ES-I3 (cell line): ENCODE results near the gene FRMD4A.

Experiments
- H3K36me3 ChIP-seq: 2 replicates; pipeline ENCODE4 v1.6.1; 2013; ENCODE audit warnings: mild to moderate bottlenecking, low read length, control low read depth, moderate library complexity; ENCODE audit not compliant: insufficient read depth
- H3K4me1 ChIP-seq: 2 replicates; pipeline ENCODE4 v1.6.1; 2013; ENCODE audit warnings: mild to moderate bottlenecking, control low read depth, low read length; ENCODE audit not compliant: insufficient read depth
- H3K9ac ChIP-seq: 2 replicates; pipeline ENCODE4 v1.6.1; 2013; ENCODE audit warnings: low read depth, mild to moderate bottlenecking, low read length, moderate library complexity
- H3K9me3 ChIP-seq: 2 replicates; pipeline ENCODE4 v1.6.1; 2013; ENCODE audit warnings: mild to moderate bottlenecking, low read length, moderate library complexity; ENCODE audit not compliant: control insufficient read depth, insufficient read depth

FRMD4A gene

DNA sequence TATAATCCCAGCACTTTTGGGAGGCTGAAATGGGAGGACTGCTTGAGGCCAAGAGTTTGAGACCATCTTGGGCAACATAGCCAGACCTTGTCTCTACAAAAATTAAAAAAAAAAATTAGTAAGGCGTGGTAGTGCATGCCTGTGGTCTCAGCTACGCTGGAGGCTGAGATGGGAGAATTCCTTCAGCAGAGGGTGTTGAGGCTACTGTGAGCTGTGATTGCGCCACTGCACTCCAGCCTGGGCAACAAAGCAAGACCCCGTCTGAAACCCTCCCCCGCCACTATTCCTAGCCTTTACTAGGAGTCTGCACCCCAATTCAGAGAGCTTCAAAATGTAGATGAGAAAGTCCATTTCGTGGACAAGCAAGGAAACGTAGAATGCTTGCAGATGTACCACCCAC lies 648.8 kb downstream of the FRMD4A start:
- no peak overlapping the region for H3K9ac ChIP-seq
- H3K4me1 ChIP-seq = no peaks in the 10 kb centered on the region
- peaks cover 3% of the 10 kb centered on the region for H3K36me3 ChIP-seq
- H3K9me3 ChIP-seq = no peaks in the 10 kb centered on the region

DNA sequence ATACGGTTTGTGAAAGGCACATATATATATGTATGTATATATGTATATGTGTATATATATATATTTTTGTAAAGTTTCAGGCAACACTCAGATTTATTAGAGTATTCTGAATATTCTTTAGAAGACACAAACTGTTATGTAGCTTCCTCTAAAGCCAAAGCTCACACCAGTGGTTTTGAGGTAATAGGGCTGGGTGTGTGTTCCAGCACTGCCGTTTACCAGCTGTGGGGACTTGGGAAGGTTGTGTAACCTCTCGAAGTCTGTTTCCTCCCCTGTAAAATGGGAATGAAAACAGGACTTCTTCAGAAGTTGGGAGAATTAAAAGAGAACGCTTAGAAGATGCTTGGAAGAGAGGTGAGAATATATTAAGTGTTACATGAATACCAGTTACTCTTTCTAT lies 649.2 kb downstream of the FRMD4A start:
- H3K36me3 ChIP-seq = peaks cover 6% of the 10 kb centered on the region
- H3K9ac ChIP-seq = no peak overlapping the region
- no peaks in the 10 kb centered on the region for H3K4me1 ChIP-seq
- H3K9me3 ChIP-seq = no peaks in the 10 kb centered on the region

DNA sequence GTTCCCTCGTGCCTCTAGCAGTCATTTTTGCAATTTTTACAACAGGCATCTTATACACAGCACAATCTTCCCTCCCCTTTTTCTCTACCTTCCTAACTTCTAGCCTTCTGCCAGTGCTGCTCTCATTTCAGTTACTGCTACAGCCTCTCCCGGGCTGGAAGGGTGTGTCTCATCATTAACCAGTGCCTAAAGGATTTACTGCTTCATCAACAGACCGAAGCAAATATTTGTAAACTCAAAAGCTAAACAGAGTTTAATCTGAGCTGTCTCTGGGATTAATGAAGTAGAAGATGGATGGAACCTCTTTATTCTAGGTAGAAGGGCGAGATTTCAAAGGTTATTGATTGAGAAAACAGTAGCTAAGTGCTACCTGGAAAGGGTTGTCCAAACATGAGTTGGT lies 649.6 kb downstream of the FRMD4A start:
- Histone ChIP-seq H3K36me3 (peaks cover 7% of the 10 kb centered on the region), H3K4me1 (no peaks in the 10 kb centered on the region), H3K9me3 (no peaks in the 10 kb centered on the region), H3K9ac (no peak overlapping the region)

DNA sequence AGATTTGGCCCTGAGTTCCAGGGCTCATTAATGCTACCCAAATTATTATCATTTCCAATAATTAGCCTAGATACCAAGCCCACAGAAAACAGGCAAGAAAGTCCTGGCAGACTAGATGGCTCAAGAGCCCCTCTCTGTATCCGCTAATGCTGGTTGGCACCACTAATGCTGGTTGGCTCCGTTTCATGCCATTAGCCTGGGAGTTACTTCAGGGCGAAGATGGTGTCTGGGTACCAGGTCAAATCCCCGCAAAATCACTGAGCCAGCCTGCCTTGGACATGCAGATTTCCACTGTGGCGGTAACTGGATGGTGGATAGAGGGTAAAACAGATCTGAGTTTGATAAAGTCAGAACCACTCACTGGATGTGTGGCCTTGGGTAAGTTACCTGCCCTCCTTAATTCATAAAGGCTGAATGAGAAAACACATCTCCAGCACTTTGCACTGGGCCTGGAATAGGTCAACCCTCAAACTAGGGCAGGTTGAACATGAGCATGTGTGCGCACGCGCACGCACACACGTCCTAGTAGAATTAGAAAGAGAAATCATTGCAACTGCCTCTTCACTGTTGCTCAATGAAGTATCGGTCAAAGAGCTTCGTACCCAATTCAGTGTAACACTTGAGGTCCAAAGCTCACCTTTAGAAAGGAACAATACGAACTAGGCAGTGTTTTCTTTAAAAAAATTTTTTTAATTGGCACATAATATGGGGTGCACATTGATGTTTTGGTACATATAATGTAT lies 652.5 kb downstream of the FRMD4A start:
- Histone ChIP-seq H3K9me3 (no peaks in the 10 kb centered on the region), H3K4me1 (peaks cover 7% of the 10 kb centered on the region), H3K9ac (no peak overlapping the region), H3K36me3 (peaks cover 12% of the 10 kb centered on the region)

DNA sequence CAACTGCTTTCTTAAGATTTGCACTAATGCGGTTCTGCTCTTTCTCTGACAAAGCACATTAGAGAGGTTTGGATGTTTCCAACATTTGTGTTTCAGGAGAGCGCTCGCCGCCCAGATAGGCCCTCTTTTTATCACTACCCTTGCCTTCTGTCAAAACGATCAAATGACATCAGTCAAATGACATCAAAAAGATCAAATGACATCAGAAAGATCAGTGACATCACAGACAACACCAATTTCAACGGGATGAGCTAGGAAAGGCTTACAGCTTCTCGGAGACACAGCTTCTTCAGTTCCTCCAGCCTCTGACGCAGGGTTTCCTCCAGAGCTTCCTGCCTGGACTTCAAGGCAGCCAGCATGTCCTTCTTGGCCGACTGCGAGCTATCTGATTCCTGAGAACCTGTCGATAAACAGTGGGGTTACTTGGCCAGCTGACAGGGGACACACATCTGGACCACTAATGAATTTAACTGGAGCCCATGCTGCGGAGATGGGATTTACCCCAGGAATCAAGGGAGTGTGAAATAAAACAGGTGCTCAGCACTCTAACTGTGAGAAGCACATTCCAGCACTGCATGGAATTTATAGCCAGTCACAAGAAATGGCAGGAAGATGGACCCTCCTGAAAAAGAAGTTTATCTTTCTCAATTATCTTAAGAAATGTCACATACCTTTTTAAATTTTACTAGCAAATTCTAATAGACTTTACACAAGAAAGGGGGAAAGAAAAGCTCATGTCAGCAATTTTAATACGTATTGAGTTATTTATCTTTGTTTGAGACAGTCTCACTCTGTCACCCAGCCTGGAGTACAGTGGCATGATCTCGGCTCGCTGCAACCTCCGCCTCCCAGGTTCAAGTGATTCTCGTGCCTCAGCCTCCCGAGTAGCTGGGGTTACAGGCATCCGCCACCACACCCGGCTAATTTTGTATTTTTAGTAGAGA lies 655.8 kb downstream of the FRMD4A start:
- Histone ChIP-seq H3K9me3 (no peaks in the 10 kb centered on the region), H3K4me1 (peaks cover 24% of the 10 kb centered on the region), H3K36me3 (peaks cover 13% of the 10 kb centered on the region; the same call in 1 of the 2 replicates), H3K9ac (no peak overlapping the region)

DNA sequence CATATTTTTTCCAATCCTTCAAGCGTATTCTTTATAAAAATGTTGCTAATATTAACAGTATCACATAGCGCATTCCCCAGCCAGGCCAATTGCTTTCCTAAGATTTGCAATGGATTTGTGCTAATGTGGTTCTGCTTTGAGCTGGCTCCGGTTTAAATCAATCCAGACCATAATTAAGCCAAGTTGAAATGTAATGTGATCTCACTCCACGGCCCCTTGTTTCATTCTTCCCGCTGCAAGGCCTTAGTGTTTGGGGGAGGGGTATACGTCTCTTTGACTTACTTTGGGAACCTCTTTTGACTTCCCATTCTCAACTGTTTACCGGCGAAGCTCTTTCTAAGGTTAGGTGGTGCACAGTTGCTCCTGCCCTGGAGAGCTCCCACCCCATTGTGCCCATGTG lies 657.6 kb downstream of the FRMD4A start:
- H3K9ac ChIP-seq = no peak overlapping the region
- H3K9me3 ChIP-seq = no peaks in the 10 kb centered on the region
- peaks cover 24% of the 10 kb centered on the region for H3K4me1 ChIP-seq
- peaks cover 17% of the 10 kb centered on the region; the same call in 1 of the 2 replicates for H3K36me3 ChIP-seq

DNA sequence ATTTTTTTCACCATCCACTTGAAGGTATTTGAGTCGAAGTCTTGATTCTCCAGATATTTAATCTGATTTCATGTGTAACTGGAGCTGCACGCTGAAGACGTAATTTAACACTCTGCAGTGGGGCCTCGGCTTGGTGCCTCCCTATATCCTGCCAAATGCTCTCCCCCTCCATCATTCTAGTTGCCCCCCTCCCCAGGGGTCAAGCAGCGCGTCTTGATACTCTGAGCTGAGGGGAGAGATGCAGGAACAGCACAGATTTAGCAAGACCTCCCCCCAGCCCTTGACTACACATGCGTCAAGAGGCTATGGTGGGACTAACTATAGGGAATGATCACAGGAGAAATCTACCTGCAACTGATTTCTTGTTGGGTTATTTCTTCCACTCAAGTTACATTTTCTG lies 658.2 kb downstream of the FRMD4A start:
- Histone ChIP-seq H3K9ac (no peak overlapping the region), H3K4me1 (peaks cover 24% of the 10 kb centered on the region), H3K9me3 (no peaks in the 10 kb centered on the region), H3K36me3 (peaks cover 19% of the 10 kb centered on the region)

DNA sequence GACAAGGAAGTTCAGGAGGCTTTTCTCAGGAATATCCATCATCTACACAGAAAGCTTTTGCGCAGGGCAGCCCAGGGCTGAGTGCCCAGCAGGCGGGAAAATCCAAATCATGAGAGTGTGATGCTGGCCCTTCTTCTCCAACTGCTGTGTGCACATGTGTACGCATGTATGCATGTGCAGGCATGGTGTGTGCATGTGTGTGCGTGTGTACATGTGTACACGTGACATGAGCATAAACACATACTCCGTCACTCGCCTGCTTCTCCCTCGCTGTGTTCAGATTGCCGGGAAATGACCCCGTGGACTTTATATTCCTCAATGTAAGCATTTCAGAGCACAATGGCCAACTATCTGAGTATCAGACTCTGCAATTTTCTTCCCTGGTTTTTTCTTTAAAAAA lies 658.8 kb downstream of the FRMD4A start:
- Histone ChIP-seq H3K36me3 (peaks cover 19% of the 10 kb centered on the region), H3K4me1 (peaks cover 24% of the 10 kb centered on the region), H3K9me3 (no peaks in the 10 kb centered on the region), H3K9ac (no peak overlapping the region)

DNA sequence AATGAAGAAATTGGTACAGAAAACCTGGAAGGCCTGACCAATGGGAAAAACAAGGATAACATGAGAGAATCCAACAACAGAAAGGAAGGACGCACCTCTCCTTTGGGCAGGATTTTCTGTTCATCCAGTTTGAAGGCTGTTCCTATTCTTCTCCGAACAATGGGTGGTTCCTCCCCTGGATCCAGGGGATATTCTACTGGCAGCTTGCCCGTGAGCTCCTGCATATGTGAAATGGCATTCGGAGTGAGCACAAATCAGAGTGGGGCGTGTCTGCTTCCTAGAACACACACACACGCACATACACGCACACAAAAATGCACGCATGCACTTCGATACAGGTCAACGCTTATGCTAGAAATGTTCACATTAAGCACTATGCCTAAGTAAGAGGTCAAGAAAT lies 660.4 kb downstream of the FRMD4A start:
- H3K36me3 ChIP-seq = peaks cover 27% of the 10 kb centered on the region
- peaks cover 24% of the 10 kb centered on the region for H3K4me1 ChIP-seq
- H3K9me3 ChIP-seq = no peaks in the 10 kb centered on the region
- H3K9ac ChIP-seq = no peak overlapping the region

DNA sequence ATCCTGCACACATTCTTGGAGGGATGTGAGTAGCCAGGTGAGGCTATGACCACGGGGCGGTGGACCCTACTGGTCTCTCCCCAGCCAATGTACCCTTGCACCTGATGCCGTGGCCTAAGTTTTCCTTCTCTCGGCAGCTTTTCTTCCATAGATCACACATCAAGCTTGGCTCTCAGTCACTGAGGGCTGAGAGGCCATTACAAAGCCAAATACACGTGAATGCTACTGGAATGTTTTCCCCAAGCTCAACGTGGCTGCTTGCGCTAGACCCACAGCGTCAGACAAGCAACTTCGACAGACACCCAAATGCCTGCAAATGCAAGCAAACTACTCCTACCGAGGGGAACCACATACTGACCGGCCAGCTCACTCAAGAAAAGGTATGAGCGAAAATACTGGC lies 660.8 kb downstream of the FRMD4A start:
- no peaks in the 10 kb centered on the region for H3K9me3 ChIP-seq
- H3K36me3 ChIP-seq = peaks cover 26% of the 10 kb centered on the region
- H3K9ac ChIP-seq = no peak overlapping the region
- peaks cover 24% of the 10 kb centered on the region for H3K4me1 ChIP-seq

DNA sequence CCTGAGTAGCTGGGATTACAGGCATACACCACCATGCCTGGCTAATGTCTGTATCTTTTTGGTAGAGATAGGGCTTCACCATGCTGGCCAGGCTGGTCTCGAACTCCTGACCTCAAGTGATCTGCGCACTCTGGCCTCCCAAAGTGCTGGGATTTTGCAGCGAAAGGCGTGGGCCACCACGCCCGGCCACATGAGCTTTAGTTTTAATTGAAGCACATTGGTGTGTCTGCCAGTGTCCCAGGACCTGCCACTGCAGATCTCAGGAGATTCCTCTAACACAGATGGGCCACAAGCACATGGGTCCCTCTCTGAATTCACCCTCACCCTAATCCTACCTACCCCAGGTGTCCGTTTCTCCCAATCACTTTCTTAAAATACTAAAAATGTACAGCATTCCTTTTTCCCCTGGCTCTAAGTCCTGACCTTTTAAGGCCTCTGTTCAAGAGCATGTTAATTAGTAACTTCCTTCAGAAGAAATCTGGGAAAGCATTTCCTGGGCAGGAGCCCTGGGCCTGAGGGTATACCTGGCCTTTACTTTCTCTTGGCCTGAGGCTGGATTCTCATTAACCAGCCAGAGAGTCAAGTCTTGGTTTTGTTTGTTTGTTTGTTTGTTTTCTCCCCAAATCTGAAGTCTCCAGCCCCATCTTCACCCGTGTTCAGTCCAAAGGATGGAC lies 661.4 kb downstream of the FRMD4A start:
- Histone ChIP-seq H3K4me1 (peaks cover 24% of the 10 kb centered on the region), H3K36me3 (peaks cover 23% of the 10 kb centered on the region), H3K9ac (no peak overlapping the region), H3K9me3 (no peaks in the 10 kb centered on the region)

DNA sequence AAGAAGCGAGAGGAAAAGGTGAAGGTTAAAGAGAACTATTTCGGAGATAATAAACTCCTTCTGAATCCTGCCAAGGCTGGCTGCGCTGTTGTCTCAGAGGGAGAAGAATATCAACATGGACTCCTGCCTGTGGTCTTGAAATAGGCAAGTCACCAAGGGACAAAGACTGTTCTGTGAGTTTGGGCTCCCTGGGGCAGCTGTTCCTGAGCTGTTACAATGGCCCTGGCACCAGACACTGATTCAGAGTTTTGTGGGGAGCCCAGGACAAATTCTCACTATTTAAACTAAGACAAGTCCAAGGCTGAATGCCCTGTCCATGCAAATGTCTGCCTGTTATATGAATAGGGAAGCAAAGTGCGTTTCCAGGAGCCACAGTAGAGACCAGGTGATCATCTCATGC lies 662.6 kb downstream of the FRMD4A start:
- H3K9ac ChIP-seq = no peak overlapping the region
- peaks cover 23% of the 10 kb centered on the region for H3K36me3 ChIP-seq
- H3K9me3 ChIP-seq = no peaks in the 10 kb centered on the region
- H3K4me1 ChIP-seq = peaks cover 15% of the 10 kb centered on the region

DNA sequence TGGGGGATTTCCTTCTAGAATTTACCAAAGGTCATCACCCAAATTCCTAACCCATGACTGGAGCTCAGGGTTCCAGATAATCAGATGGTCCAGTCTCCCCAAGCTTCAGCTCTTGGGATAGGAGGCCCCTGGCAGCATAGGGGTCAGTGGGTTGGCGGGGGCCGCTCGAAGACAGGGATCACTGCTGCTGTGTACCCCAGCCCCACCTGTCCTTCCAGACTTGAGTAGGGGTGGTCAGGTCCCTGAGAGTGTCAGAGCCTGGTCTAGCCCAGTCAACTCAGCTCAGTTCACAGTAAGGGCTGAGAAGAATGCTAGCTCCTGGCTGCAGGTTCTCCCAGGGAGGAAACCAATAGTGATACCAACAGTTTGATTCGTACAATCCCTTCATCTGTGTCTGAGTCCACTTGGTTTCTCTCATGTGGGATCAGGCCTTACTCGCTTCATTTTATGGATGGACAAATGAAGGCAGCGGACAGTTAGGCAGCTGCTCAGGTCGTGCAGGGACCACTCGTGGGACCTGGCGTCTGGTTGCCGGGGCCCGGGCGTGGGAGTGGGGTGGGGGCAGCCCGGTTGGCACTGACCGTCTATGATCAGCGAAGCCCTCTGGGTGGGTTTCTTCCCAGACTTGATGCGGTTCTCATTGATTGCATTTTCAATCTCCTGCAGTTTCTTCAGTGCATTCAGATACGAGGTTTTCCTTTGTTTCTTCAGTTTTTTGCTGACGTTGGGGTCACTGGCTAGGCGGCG lies 665.0 kb downstream of the FRMD4A start:
- H3K4me1 ChIP-seq = peaks cover 6% of the 10 kb centered on the region; the same call in 1 of the 2 replicates
- H3K9me3 ChIP-seq = no peaks in the 10 kb centered on the region
- H3K9ac ChIP-seq = no peak overlapping the region
- peaks cover 26% of the 10 kb centered on the region for H3K36me3 ChIP-seq

DNA sequence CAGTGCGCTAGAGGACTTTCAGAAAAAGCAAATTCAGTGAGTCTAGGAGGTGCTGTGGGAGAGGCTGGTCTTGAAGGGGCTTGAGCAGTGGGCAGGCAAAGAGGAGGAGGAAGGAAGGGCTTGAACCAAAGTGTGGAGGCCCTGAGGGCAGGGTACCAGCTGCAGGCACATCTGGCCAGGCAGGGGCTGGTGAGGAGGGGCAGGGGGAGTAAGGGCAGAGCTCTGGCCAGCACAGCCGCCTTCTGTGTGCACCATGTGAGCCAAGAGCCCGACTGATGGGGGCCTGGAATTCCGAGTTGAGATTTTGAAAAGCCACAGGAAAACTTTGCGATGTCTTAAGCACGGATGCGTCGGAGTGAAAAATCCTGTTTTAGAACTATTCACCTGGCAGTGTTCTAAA lies 669.5 kb downstream of the FRMD4A start:
- H3K36me3 ChIP-seq = peaks cover 35% of the 10 kb centered on the region
- no peak overlapping the region for H3K9ac ChIP-seq
- H3K4me1 ChIP-seq = peaks cover 3% of the 10 kb centered on the region; the same call in 1 of the 2 replicates
- no peaks in the 10 kb centered on the region for H3K9me3 ChIP-seq
